SK-N-SH treated with all-trans-retinoic acid at 6 μM for 48 hours (cell line): Measurements from ENCODE around the gene GRIK2.

Source experiments
- ARNTL ChIP-seq: fragments of 450-650 bp; formaldehyde crosslinking; IDR thresholded peaks from 2 replicates; pipeline ENCODE4 v1.5.0; 2020; ENCODE audit warnings: low read depth, mild to moderate bottlenecking, moderate library complexity, borderline replicate concordance
- BACH2 ChIP-seq: fragments of 250-450 bp; sonication (Bioruptor Pico); IDR thresholded peaks from 2 replicates; pipeline ENCODE4 v1.9.0; 2021; ENCODE audit warnings: mild to moderate bottlenecking, borderline replicate concordance
- ESRRG ChIP-seq: fragments of 250-450 bp; sonication (Bioruptor Pico); IDR thresholded peaks from 2 replicates; pipeline ENCODE4 v1.6.1; 2021; ENCODE audit warnings: mild to moderate bottlenecking
- RARB ChIP-seq: fragments of 250-450 bp; sonication (Bioruptor Pico); IDR thresholded peaks from 2 replicates; pipeline ENCODE4 v1.8.0; 2021; ENCODE audit warnings: mild to moderate bottlenecking, moderate library complexity
- TCF4 ChIP-seq: fragments of 250-450 bp; sonication (Bioruptor Pico); IDR thresholded peaks from 2 replicates; pipeline ENCODE4 v1.8.0; 2021; ENCODE audit warnings: mild to moderate bottlenecking, moderate library complexity, borderline replicate concordance
- ZFP3 ChIP-seq: fragments of 250-450 bp; sonication (Bioruptor Pico); IDR thresholded peaks from 2 replicates; pipeline ENCODE4 v1.5.0; 2020; ENCODE audit warnings: mild to moderate bottlenecking, moderate library complexity
- ZNF70 ChIP-seq: fragments of 450-650 bp; formaldehyde crosslinking; IDR thresholded peaks from 2 replicates; pipeline ENCODE4 v1.5.0; 2020; ENCODE audit warnings: mild to moderate bottlenecking, moderate library complexity
- TF ChIP-seq, protein P1 (sequence below): fragments of 250-450 bp; sonication (Bioruptor Pico); IDR thresholded peaks from 2 replicates; pipeline ENCODE4 v1.5.1; 2020; ENCODE audit warnings: low read depth, mild to moderate bottlenecking, moderate library complexity
- TF ChIP-seq, protein P2 (sequence below): fragments of 250-450 bp; sonication (Bioruptor Pico); IDR thresholded peaks from 2 replicates; pipeline ENCODE4 v1.8.0; 2020; ENCODE audit warnings: mild to moderate bottlenecking, moderate library complexity, borderline replicate concordance

- TF ChIP-seq, protein P1, sequence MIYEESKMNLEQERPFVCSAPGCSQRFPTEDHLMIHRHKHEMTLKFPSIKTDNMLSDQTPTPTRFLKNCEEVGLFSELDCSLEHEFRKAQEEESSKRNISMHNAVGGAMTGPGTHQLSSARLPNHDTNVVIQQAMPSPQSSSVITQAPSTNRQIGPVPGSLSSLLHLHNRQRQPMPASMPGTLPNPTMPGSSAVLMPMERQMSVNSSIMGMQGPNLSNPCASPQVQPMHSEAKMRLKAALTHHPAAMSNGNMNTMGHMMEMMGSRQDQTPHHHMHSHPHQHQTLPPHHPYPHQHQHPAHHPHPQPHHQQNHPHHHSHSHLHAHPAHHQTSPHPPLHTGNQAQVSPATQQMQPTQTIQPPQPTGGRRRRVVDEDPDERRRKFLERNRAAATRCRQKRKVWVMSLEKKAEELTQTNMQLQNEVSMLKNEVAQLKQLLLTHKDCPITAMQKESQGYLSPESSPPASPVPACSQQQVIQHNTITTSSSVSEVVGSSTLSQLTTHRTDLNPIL (CRISPR knock-in tag), result no peak
- TF ChIP-seq, protein P2, sequence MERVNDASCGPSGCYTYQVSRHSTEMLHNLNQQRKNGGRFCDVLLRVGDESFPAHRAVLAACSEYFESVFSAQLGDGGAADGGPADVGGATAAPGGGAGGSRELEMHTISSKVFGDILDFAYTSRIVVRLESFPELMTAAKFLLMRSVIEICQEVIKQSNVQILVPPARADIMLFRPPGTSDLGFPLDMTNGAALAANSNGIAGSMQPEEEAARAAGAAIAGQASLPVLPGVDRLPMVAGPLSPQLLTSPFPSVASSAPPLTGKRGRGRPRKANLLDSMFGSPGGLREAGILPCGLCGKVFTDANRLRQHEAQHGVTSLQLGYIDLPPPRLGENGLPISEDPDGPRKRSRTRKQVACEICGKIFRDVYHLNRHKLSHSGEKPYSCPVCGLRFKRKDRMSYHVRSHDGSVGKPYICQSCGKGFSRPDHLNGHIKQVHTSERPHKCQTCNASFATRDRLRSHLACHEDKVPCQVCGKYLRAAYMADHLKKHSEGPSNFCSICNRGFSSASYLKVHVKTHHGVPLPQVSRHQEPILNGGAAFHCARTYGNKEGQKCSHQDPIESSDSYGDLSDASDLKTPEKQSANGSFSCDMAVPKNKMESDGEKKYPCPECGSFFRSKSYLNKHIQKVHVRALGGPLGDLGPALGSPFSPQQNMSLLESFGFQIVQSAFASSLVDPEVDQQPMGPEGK (CRISPR knock-in tag), result no peak
- TF ChIP-seq ZNF70 (CRISPR knock-in tag) (no peak), ZFP3 (no peak), ARNTL (CRISPR knock-in tag) (no peak), TCF4 (no peak), ESRRG (CRISPR knock-in tag) (no peak), RARB (CRISPR knock-in tag) (no peak), BACH2 (CRISPR knock-in tag) (no peak)
Observed at GRCh38 chr6:101931766-101932165, 538.3 kb downstream of the GRIK2 start.
